Stimulated activated naive B cell treated with anti-CD40 and anti-IgM and Interleukin-4, amounts not matched to agents 10 μg/mL and 1 μg/mL and 100 μg/mL, for 72 hours (primary cell): ENCODE data around the gene GABRG3.

ENCODE experiments used
- ATAC-seq, 2 donors: fragments of 150-1000 bp; cut with Tn5 transposase; replicated peaks; 2 replicates each; pipeline ENCODE4 v1.10.0; 2021; ENCODE audit warnings: moderate library complexity in 1 of 2
- DNase-seq: peaks from one replicate; pipeline ENCODE4 v3.0.0; 2021
- H3K27ac Mint-ChIP-seq: one replicate; pipeline ENCODE4 v1.8.0; 2022; ENCODE audit warnings: mild to moderate bottlenecking, mixed read lengths
- H3K27me3 Mint-ChIP-seq, 2 donors: one replicate each; pipeline ENCODE4 v1.8.0; 2022; ENCODE audit warnings: mixed read lengths in 2 of 2
- H3K36me3 Mint-ChIP-seq, 2 donors: one replicate each; pipeline ENCODE4 v1.8.0; 2022; ENCODE audit warnings: mixed read lengths in 2 of 2, mild to moderate bottlenecking in 1 of 2
- H3K4me1 Mint-ChIP-seq, 2 donors: one replicate each; pipeline ENCODE4 v1.8.0; 2022; ENCODE audit warnings: mixed read lengths in 2 of 2, mild to moderate bottlenecking in 1 of 2
- H3K4me3 Mint-ChIP-seq, 2 donors: one replicate each; pipeline ENCODE4 v1.8.0; 2022; ENCODE audit warnings: mild to moderate bottlenecking in 2 of 2, mixed read lengths in 2 of 2, moderate library complexity in 1 of 2
- H3K9me3 Mint-ChIP-seq, 2 donors: one replicate each; pipeline ENCODE4 v1.8.0; 2022; ENCODE audit warnings: mixed read lengths in 2 of 2, mild to moderate bottlenecking in 1 of 2

GABRG3 gene

DNA sequence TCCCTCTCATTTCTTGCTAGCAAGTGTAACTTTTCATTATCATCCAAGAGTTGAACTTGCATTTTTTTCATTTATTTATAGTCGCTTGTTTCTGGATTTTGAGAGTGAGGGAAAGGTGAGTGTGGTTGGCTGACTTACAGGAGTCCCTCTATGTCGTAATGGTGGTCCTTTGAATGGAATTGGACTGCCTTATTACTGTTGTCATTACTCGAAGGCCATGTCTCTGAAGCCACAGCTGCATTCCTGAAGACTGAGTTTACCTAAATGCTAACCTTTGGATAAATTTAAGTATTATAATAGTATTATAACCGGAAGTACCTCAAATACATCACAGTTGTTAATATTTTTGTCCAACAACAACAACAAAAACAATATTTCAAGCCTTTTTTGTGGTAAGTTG lies 488.9 kb downstream of the GABRG3 start:
- no peaks in the 10 kb centered on the region for H3K36me3 Mint-ChIP-seq
- no peaks in the 10 kb centered on the region for H3K4me1 Mint-ChIP-seq
- H3K9me3 Mint-ChIP-seq: peaks cover 3 to 9% of the 10 kb centered on the region in 2 donors
- no peak overlapping the region for H3K4me3 Mint-ChIP-seq
- DNase-seq (no peak), ATAC-seq (no peak)
- no peaks in the 10 kb centered on the region for H3K27me3 Mint-ChIP-seq
- no peak overlapping the region for H3K27ac Mint-ChIP-seq

GRCh38 chr15:27461181-27461580 lies 490.2 kb downstream of the GABRG3 start:
- no peak overlapping the region for H3K27ac Mint-ChIP-seq
- DNase-seq: no peak
- H3K4me1 Mint-ChIP-seq: no peaks in the 10 kb centered on the region
- peaks cover 3 to 9% of the 10 kb centered on the region in 2 donors for H3K9me3 Mint-ChIP-seq
- H3K27me3 Mint-ChIP-seq: no peaks in the 10 kb centered on the region
- no peak overlapping the region for H3K4me3 Mint-ChIP-seq
- no peaks in the 10 kb centered on the region for H3K36me3 Mint-ChIP-seq
- no peak for ATAC-seq

DNA sequence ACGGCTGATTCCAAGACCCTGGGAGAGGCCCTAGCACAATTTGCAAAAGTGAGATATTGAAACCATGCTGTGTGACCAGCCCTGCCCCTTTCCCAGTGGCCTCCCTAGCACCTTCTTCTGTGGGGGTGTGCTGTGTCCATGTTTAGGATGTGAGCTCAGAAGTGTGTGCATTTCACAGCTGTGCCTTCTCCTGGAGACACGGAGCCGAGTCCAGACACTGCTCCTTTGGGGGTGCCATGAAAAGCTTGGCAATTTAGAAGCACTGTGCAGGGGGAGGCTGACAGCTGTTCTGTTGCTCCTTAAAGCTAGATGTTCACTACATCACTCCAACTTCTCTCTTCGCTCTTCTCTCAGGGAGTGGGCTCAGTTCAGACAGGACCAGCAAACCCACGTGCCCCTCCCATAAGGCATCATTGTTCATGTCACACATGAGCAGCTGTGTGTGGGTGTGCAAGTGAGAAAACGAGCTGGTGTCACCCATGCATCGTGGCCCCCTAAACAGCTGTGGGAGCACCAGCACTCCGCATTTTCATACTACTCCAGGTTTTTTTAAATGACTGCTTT lies 492.6 kb downstream of the GABRG3 start:
- Mint-ChIP-seq H3K27ac (no peak overlapping the region), H3K36me3 (no peaks in the 10 kb centered on the region), H3K4me1 (no peaks in the 10 kb centered on the region), H3K27me3 (no peaks in the 10 kb centered on the region), H3K9me3 (peaks cover 3 to 9% of the 10 kb centered on the region in 2 donors), H3K4me3 (no peak overlapping the region)
- DNase-seq (no peak), ATAC-seq (no peak)

DNA sequence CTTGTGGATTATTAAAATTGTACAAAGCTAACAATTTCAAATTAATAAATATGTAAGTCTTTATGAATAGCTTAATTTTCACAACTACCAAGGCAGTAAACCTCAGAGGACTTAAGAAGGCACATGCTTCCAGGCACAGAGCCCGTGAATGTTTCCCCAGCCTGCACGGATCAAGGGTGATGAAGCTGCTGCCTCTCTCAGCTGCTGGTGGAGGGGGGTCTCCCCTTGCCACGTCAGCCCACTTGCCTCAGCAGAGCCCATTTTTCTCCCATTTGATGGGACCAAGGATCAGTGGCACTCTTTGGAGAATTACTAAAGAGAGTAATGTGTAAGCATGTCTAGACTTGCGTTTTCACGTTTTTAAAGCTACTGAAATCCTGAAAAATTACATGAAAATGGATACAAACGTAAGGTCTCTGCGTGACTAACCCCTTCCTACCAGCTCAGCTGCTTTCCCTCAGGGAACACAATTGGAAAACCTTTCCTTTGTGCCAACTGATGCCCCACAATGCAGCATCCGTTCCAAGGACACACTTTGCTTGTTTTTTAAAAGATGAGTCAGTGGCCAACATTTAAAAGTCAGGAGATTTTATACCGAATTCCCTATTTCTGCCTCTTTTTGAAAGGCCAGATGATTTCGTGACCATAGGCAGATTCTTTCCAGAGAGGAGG lies 494.1 kb downstream of the GABRG3 start:
- H3K4me1 Mint-ChIP-seq: no peaks in the 10 kb centered on the region
- H3K27me3 Mint-ChIP-seq: no peaks in the 10 kb centered on the region
- H3K27ac Mint-ChIP-seq: no peak overlapping the region
- no peak overlapping the region for H3K4me3 Mint-ChIP-seq
- ATAC-seq (no peak), DNase-seq (no peak)
- H3K9me3 Mint-ChIP-seq: peaks cover 1 to 5% of the 10 kb centered on the region in 2 donors
- H3K36me3 Mint-ChIP-seq: no peaks in the 10 kb centered on the region

GRCh38 chr15:27466758-27467157 lies 495.8 kb downstream of the GABRG3 start:
- Mint-ChIP-seq H3K9me3 (peaks cover 0 to 3% of the 10 kb centered on the region in 2 donors), H3K36me3 (no peaks in the 10 kb centered on the region), H3K27ac (no peak overlapping the region), H3K27me3 (no peaks in the 10 kb centered on the region), H3K4me3 (no peak overlapping the region), H3K4me1 (no peaks in the 10 kb centered on the region)
- ATAC-seq (no peak), DNase-seq (no peak)

DNA sequence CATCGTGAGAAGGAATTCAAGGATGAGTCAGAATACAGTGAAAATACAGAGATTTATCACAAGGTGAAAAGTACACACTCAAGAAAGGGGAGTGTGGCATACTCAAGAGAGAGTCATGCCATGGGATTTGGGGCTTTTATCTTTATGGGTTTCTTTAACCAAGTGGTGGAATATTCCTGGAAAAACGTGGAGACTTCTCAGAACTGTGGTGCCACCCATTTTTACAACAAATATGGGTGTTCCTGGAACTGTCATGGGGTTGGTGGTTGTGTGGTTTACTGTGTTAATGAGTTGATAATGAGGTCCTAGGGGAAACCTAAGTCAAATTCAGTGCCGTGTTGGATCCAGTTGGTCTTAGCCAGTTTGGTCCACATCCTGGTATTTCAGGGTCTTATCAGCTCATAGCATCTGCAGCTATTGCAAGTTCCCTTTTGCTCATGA lies 497.2 kb downstream of the GABRG3 start:
- Mint-ChIP-seq H3K36me3 (no peaks in the 10 kb centered on the region), H3K27ac (no peak overlapping the region), H3K4me1 (no peaks in the 10 kb centered on the region), H3K27me3 (no peaks in the 10 kb centered on the region), H3K9me3 (no peaks in the 10 kb centered on the region), H3K4me3 (no peak overlapping the region)
- DNase-seq: no peak
- no peak for ATAC-seq

DNA sequence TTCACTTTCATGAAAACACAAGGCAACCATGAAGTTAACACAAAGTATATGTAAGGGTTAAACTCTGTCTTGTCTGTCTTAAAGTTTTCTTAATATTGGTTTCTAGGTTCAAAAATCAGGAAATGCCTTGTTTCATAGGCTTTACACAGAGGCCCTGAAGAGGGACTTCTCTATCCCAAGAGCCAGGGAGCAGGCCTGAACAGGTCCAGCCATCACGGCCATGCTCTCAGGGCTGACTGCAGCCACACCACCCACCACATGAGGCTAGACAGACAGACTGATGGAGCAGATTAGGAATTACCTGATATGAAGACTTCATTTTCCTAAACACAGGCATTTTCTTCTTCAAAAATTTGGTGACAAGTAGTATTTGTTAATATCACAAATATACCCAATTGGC lies 502.9 kb downstream of the GABRG3 start:
- Mint-ChIP-seq H3K9me3 (peaks cover 0 to 4% of the 10 kb centered on the region in 2 donors), H3K4me3 (no peak overlapping the region), H3K27ac (no peak overlapping the region)

GRCh38 chr15:27475395-27475794 lies 504.4 kb downstream of the GABRG3 start:
- DNase-seq: no peak
- H3K4me1 Mint-ChIP-seq: no peaks in the 10 kb centered on the region
- no peaks in the 10 kb centered on the region for H3K27me3 Mint-ChIP-seq
- peaks cover 0 to 4% of the 10 kb centered on the region in 2 donors for H3K9me3 Mint-ChIP-seq
- no peak overlapping the region for H3K4me3 Mint-ChIP-seq
- H3K27ac Mint-ChIP-seq: no peak overlapping the region
- ATAC-seq: no peak
- H3K36me3 Mint-ChIP-seq: no peaks in the 10 kb centered on the region

More for the DNA sequence above, 502.9 kb downstream of the GABRG3 start:
- DNase-seq: no peak
- Mint-ChIP-seq H3K36me3 (no peaks in the 10 kb centered on the region), H3K4me1 (no peaks in the 10 kb centered on the region), H3K27me3 (no peaks in the 10 kb centered on the region)
- no peak for ATAC-seq

DNA sequence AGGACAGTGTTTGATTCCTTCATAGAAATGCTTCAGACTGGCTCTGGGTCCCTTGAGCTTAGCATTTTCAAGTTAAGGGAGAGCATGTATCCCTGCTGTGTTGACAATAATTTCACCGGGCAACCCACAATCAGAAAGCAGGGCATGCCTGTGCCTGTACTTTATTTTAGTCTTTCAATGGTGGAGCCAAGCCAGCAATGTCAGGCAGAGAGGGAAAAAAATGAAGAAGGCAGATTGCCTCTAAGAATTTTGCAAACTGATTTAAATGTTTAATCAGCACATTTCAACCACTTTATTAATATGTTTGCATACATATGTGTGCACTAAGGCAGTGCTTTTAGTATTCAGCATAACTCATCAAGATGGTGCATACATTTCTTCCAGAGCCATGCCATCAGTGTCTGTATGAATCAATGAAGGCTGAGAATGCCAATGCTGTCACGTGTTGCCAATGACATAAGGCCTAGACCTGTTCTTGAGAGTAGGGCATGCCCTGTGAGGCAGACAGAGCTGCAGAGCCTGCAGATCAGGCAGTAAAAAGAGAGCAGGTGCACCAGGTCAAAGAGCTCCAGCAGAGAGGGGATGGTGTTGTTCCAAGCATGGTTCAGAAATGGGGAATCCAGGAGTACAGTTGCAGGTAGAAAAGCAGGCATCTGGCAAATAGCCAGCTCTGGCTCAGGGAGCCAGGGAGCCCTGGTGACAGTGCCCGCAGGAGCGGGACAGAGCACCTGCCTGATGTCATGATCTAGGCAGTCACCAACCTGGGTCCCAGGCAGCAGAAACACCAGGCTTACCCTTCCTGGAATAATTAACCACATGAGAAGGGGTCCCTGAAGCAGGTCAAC lies 508.5 kb downstream of the GABRG3 start:
- Mint-ChIP-seq H3K4me3 (no peak overlapping the region), H3K4me1 (no peaks in the 10 kb centered on the region), H3K27ac (no peak overlapping the region), H3K27me3 (no peaks in the 10 kb centered on the region), H3K36me3 (no peaks in the 10 kb centered on the region), H3K9me3 (peaks cover 4% of the 10 kb centered on the region in 2 donors)
- DNase-seq: no peak
- no peak for ATAC-seq

- no peaks in the 10 kb centered on the region for H3K36me3 Mint-ChIP-seq
Observed at GRCh38 chr15:27480141-27480530, 509.2 kb downstream of the GABRG3 start.

GRCh38 chr15:27480642-27481041 lies 509.7 kb downstream of the GABRG3 start:
- H3K9me3 Mint-ChIP-seq: peaks cover 4% of the 10 kb centered on the region in 2 donors
- no peaks in the 10 kb centered on the region for H3K4me1 Mint-ChIP-seq
- no peak for ATAC-seq
- no peaks in the 10 kb centered on the region for H3K27me3 Mint-ChIP-seq
- no peak overlapping the region for H3K4me3 Mint-ChIP-seq
- DNase-seq: no peak
- H3K27ac Mint-ChIP-seq: no peak overlapping the region
- no peaks in the 10 kb centered on the region for H3K36me3 Mint-ChIP-seq

More at GRCh38 chr15:27480141-27480530, 509.2 kb downstream of the GABRG3 start:
- ATAC-seq: no peak
- H3K9me3 Mint-ChIP-seq: peaks cover 4% of the 10 kb centered on the region in 2 donors
- H3K4me3 Mint-ChIP-seq: no peak overlapping the region
- no peak for DNase-seq
- H3K27me3 Mint-ChIP-seq: no peaks in the 10 kb centered on the region
- no peaks in the 10 kb centered on the region for H3K4me1 Mint-ChIP-seq
- no peak overlapping the region for H3K27ac Mint-ChIP-seq

GRCh38 chr15:27481768-27482167 lies 510.8 kb downstream of the GABRG3 start:
- ATAC-seq: no peak
- Mint-ChIP-seq H3K27me3 (no peaks in the 10 kb centered on the region), H3K27ac (no peak overlapping the region), H3K9me3 (peaks cover 4% of the 10 kb centered on the region in 2 donors), H3K36me3 (no peaks in the 10 kb centered on the region), H3K4me3 (no peak overlapping the region), H3K4me1 (no peaks in the 10 kb centered on the region)
- no peak for DNase-seq

DNA sequence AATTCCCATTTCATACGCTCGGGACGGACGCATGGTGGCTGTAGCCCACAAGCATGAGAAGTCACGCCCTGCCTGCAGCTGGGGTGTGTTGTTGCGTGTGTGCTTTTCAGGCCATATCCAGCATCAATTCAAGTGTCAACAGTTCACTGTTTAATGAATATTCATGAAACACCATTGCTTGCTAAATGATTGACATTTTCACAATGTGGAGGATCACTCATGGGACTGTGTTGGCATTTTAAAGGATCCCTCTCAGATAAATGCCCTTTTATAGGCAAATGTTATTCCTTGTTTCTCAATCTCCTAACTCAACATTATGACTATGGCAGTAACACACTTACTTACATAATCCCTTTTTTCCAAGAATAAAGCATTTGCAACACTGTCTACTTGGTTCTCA lies 511.3 kb downstream of the GABRG3 start:
- no peaks in the 10 kb centered on the region for H3K4me1 Mint-ChIP-seq
- no peak overlapping the region for H3K27ac Mint-ChIP-seq
- ATAC-seq: no peak
- peaks cover 3 to 4% of the 10 kb centered on the region in 2 donors for H3K9me3 Mint-ChIP-seq
- no peaks in the 10 kb centered on the region for H3K27me3 Mint-ChIP-seq
- H3K36me3 Mint-ChIP-seq: no peaks in the 10 kb centered on the region
- H3K4me3 Mint-ChIP-seq: no peak overlapping the region
- no peak for DNase-seq

DNA sequence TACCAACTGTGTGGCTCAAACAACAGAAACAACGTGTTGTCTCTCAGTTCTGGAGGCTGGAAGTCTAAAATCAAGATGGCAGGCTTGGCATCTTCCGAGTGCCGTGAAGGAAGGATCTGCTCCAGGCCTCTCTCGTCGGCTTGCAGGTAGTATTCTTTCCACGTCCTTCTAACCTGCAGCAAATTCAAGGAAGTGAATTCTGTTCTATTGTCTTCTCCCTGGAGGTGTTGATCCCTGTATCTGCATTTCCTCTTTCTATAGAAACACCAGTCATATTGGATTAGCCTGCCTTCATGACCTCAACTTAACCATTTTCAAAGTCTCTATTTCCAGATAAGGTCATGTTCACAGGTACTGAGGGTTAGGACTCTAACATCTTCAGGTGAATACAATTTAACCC lies 512.1 kb downstream of the GABRG3 start:
- ATAC-seq: no peak
- Mint-ChIP-seq H3K27me3 (no peaks in the 10 kb centered on the region), H3K9me3 (peaks cover 0 to 4% of the 10 kb centered on the region in 2 donors), H3K4me1 (no peaks in the 10 kb centered on the region), H3K4me3 (no peak overlapping the region), H3K27ac (no peak overlapping the region), H3K36me3 (no peaks in the 10 kb centered on the region)
- no peak for DNase-seq

GRCh38 chr15:27485265-27485664 lies 514.3 kb downstream of the GABRG3 start:
- H3K4me1 Mint-ChIP-seq: no peaks in the 10 kb centered on the region
- H3K4me3 Mint-ChIP-seq: no peak overlapping the region
- DNase-seq (no peak), ATAC-seq (no peak)
- no peaks in the 10 kb centered on the region for H3K36me3 Mint-ChIP-seq
- peaks cover 0 to 4% of the 10 kb centered on the region in 2 donors for H3K9me3 Mint-ChIP-seq
- H3K27me3 Mint-ChIP-seq: no peaks in the 10 kb centered on the region
- H3K27ac Mint-ChIP-seq: no peak overlapping the region
